ENCODE measurements around the gene MAPK4.

Gene MAPK4

GRCh38 chr18:50626317-50626716 lies 66.4 kb downstream of the MAPK4 start:
- no peak for DNase-seq

DNA sequence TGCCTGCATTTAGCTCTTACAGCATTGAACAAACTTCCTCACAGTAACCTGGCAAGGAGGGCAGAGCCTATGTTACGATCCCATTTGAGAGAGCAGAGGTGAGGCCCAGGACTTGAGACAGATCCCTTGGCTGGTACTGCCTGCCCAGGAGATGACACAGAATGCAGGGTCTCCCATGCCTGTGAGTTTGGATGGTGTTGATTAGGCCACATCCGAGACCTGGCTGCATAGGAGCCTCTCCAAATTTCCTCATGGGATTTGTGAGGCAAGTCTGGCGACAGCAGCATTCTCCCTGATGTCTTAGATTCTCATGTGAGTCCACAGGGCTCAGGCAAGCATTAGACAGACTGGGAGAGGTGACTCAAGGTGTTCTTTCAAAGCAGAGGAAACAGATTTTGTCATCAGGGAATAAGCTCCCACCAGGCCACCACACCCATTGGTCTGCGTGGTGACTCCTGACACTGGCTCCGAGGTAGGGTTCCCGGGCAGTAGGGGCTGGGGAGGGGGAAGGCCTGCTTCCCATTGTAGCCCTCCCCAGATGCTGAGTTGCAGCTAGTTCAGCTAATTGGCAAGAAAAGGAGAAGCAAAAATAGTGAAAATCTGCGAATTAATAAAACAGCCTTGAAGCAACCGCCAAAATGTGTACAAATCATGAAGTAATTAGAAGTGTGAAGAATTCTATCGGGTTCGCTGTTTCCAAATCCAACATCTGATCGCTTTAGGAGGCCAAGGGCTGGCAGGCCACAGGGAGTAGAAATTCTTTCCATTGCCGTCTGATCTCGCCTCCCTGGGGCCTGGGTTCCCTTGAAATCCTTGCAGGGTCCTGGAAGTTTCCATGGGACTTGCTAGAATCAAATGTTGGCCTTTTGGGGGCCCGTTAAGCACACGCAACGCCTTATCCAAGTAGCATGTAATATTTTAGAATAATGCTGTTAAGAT lies 68.0 kb downstream of the MAPK4 start:
- no peak for DNase-seq

- no peak for DNase-seq
Measured at GRCh38 chr18:50628533-50628905, 68.6 kb downstream of the MAPK4 start.

DNA sequence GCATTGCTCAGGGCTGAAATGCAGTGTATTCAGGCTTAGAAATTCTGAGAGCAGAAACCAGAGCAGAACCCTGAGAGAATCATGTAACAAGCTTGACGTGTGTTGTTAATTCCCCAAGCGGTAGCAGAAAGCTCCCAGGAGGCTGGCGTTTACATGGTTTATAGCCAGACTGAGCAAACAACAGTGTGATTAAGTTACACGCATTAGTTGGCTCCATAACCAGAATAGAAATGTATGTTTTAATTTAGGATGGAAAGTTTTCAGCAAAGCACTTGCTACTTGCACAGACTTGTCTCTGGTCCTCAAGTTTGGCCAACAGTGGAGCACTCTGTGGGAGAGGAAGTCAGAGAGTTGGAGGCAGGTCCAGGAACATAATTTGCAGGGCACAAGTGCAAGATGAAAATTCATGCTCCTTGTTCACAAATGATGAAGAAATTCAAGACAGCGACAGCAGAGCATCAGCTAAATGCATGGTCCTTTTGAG lies 69.3 kb downstream of the MAPK4 start:
- no peak for DNase-seq

- no peak for DNase-seq
Measured at GRCh38 chr18:50630895-50631294, 71.0 kb downstream of the MAPK4 start.

DNA sequence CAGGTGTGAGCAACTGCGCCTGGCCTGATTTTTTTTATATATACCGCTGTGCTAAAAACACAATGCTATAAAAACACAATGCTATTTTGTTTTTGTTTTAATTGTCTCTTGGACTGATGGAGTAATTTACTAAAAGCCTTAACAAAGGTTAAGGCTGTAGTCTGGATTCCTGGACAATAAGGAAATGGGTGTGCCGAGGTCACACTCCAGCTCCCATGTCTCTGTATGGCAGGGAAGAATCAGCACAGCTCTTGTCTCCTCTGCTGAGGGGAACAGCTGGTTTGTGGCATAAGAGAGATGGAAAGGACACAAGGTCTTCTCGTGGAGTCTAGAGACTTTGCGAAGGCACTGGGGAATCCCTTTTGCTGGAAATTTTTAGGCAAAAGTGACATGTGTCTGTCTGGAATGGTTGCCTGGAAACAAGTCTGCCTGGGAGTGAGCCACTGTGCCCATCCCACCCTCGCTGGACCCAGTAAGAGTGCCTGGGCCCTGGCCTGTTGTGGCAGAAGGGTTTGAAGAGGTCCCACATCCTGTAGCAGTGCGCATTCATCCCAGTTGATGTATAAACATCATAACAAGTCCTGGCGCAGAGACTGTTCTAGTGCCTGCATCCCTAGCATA lies 73.1 kb downstream of the MAPK4 start:
- no peak for DNase-seq

DNA sequence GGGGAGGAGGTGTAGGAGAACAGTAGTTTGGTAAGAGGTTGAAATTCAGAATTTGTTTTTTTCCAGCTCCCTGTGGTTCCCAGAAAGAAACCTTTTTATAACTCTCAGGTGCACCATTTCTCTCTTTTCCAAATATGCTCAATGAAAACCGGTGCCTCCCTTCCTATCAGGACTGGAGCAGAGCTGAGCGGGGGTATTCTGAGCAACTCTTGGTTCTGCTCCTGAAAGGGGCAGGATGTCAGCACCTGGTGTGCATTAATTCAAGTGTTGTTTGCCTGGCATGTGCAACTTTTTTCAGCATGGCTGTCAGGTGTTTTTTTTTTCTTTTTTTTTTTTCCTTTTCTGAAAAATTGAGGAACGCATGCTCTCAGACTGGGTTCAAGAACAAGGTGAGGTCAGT lies 74.1 kb downstream of the MAPK4 start:
- no peak for DNase-seq

- DNase-seq, result no peak
Measured at GRCh38 chr18:50636366-50637057, 76.6 kb downstream of the MAPK4 start.

DNA sequence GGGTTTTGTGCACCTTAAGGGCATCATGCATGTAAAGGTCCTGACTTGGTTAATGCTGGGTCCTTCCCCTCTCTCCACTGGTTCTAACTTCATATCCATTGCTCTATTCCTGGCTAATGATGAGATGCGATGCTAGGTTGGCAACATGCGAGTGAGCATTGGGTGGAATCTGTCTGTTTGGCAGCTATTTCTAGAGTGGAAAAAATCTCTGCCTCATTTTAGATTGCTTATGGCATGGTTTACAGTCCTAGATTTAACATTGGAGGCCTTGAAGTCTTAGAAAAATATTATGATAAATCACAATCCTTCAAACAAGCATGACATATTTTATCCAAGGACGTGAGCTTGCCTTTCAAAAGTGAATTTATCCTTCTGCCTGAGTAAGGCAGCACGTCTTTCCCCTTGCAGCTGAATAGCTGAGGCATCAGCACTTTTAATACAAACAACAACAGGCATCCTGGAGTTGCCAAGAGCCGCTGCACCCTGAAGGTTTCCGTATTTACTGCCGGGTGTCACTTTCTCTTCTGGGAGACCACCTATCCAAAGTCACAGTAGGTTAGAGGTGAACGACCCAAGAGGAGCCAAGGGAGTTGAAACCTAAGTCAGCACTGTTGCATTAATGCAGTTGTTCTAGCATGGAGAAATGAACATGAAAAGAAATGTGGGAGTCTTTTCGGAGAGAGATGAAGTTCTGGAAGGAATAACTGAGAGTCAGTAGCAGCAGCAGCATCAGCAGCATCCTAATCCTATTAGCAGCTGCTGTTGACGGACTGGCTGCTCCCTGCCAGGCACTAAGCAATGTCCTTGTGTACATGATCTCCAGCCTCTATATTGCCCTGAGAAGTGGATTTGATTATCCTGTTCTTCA lies 78.4 kb downstream of the MAPK4 start:
- no peak for DNase-seq

DNA sequence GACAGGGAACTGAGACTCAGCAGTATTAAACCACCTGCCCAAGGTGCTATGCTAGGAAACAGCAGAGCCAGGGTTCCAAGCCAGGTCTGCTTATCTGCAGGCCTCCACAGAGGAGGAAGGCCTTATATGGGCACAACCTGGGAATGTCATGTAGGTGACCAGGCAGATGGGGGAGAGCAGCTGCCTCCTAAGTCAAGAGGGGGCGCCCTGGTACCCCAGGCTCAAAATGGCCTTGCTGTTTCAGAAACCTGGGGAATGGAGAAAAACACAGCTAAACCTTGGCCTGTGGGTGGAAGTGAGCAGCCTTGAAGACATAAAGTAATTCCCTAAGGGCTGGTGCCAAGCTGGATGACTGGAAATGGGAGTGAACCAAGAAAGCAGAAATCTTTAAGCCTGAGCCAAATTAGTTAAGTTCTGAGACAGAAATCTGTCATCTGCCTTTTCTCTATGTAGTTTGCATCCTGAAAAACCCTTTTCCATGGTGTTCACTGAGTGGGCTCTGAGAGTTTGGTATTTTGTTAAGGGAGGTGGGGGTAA lies 79.1 kb downstream of the MAPK4 start:
- DNase-seq, result no peak

DNA sequence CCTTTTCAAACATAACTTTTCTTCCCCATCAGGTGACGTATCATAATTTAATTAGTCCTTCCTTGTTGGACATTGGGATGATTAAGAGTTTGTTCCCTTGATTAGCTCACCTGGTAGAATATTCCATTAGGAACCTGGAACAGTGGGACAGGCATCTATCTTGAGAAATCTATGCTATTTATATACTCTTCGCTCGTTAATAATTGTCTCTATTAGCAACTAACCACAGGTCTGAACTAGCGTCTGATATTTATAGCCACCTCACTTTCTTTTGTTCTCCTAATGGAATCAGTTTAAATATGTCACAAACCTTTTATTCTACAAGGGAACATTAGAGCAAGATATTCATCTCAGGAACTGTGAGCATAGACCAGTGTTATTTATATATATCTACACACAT lies 79.8 kb downstream of the MAPK4 start:
- DNase-seq, result no peak

DNA sequence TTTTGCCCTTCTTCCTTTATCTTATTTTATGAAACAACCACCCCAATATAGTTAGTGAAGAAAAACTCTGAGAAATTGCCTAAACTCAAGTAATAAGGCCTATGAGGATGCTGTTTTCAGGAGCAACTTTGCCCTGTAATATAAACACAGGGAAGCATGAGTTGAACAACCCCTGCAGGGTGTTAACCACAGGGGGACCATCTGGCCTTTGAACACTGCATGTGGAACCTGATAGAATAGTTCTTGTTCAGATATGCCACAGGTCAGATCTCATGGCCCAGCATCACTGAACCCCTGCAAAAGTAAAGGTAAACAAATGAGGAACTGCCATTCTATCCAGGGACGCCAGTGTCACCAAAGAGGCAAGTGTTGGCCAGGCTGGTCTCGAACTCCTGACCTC lies 82.6 kb downstream of the MAPK4 start:
- DNase-seq, result no peak

GRCh38 chr18:50644146-50644545 lies 84.3 kb downstream of the MAPK4 start:
- no peak for DNase-seq

- no peak for DNase-seq
Measured at GRCh38 chr18:50644807-50645206, 84.9 kb downstream of the MAPK4 start.

- no peak for DNase-seq
Measured at GRCh38 chr18:50647237-50647636, 87.3 kb downstream of the MAPK4 start.

DNA sequence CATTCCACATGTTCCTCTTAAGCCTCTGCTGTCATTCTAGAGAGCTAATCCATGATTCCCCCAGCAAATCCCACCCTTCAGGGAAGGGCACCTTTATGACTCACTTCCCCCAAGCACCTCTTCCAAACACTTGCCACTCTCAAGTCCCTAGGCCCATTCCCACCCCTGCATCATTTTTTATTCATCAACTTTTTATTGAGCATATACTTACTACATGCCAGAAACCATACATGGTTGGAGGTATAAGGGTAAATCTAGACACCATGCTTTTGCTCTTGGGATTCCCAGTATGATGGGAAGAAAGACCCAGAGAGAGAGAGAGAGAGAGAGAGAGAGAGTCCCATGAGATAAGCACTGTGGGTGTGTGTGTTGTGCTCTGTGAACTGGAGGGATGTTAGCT lies 87.9 kb downstream of the MAPK4 start:
- DNase-seq, result no peak

DNA sequence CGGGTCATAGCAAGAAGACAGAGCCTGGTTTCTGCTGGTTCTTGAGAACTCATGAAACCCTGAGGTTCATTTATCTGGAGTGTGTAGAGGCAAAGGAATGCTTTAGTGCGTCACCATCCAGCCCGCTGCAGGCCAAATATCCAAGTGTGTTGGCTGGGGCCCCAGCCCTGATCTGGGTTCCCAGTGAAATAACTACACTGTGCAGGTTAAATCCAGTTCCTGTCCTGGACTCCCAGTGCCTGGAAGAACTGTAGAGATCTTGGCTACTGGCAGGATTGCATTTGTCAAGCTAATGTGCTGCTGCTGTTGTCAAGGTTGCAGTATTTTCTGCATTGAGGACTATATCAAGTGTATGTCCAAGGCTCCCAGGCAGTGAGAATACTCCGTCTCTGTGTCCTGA lies 89.9 kb downstream of the MAPK4 start:
- DNase-seq, result no peak

DNA sequence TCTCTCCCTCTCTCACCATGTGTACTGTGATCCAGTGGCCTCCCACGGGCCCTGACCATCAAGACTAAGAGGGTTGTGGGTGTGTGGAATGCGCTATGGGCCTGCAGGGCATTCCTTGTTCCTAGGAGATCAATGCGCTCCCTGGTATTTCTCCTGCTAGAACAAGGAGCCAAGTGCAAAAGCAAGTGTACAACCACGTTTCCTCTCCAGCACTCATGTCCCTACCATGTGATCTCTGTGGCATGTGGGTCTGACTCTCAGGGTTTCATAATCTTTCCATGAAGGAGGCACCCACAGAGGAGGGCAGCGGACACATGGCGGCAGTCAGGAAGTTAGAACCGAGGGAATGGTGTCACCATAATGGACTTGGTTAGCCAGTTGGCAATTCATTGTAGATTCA lies 91.4 kb downstream of the MAPK4 start:
- no peak for DNase-seq

GRCh38 chr18:50653402-50654093 lies 93.7 kb downstream of the MAPK4 start:
- DNase-seq, result no peak

DNA sequence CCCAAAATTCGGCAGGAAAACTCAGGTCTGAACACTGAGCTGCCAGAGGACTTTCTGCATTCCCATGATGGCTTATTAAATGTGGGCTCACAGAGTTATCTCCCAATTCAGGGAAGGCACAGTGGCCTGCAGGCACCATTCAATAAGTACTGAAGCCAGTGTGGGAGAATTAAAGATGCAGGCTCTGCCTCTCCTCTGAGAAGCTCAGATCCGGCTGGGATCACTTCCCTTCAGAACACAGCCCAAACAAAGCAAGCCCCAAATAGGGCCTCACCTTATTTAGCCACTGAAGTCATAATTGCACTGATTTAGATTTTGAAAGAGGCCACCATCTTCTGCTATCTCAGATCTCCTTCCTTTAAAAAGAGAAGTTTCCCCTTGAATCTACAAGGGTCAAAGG lies 94.3 kb downstream of the MAPK4 start:
- DNase-seq, result no peak

DNA sequence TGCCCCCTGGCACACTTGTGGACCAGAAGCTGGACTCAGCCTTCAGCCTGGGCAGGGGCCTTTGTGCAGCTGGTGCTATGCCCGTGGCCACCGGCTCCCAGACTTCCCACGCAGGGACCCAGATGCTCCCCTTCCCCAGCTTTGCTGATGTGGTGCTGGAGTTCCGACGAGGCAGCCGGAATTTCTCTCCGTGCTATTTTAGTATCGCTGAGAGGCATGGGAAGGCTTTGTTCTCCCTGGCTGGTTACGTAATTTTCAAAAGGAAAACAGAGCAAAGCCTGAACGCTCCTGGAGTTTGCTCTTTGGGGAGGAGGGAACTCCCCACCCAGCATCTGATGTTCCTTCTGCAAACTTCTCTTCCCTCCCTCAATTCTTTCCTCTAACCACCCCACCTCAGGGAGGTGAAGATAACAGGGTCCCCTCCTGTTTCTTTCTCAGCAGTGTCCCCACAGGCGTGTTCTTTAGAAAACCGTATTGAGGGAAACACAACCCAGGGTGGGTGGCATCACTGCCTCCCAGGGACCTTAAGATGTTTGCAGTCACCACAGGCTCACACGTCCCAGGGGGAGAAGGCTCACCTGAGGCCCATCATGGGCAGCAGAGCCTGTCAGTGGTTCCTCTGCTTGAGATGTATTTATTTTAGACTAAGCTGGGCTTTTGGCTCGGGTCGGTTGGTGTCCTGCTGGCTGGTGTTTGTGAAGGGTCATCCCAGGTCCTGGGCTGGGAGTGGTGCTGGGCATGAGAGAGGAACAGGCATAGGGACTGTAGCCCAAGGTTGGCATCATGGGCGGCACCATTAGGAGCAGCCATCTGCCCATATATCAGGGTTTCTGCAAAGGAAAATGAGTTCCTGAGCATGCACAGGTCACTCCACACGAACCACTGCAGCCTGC lies 95.0 kb downstream of the MAPK4 start:
- DNase-seq, result no peak
